NCI-H2227 (cell line): ENCODE data around the gene RCAN3.
"Not testable (repeated sequence)": the region's sequence is repeated elsewhere in the genome, so short reads cannot be mapped to it uniquely, and the experiment has no call there.

Source experiments
- DNase-seq: peaks from one replicate; lab custom pipeline; 2025; ENCODE audit not compliant: unreplicated experiment; lab: John Stamatoyannopoulos, UW

RCAN3 gene

DNA sequence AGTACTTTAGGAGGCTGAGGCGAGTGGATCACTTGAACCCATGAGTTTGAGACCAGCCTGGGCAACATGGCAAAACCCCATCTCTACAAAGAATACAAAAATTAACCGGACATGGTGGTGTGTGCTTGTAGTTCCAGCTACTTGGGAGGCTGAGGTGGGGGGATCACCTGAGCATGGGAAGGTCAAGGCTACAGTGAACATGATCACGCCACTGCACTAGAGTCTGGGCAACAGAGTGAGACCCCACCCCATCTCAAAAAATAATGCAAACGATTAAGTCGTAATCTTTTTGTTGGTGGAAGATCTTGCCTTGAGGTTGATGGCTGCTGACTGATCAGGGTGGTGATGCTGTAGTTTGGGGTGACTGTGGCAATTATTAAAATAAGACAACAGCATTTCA is 6.3 kb downstream of the RCAN3 start:
- no peak for DNase-seq

DNA sequence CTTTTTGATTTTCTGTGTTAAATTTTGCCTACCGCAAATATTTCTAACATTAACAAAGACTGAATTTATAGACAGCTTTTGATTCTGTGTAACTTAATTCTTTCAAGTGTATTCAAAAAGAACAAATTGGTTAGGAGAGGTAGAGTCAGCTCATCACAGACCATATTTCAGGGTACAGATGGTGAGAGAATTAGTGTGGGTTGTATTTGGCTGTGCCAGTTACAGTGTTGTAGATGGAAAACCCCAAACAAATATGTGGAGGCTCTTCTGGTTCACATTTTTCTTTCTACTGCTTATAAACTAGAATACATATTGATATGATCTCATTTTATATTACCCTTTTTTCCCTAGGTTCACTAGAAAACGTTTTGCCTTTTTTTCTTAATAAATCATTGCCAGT is 11.1 kb downstream of the RCAN3 start:
- DNase-seq: no peak

DNA sequence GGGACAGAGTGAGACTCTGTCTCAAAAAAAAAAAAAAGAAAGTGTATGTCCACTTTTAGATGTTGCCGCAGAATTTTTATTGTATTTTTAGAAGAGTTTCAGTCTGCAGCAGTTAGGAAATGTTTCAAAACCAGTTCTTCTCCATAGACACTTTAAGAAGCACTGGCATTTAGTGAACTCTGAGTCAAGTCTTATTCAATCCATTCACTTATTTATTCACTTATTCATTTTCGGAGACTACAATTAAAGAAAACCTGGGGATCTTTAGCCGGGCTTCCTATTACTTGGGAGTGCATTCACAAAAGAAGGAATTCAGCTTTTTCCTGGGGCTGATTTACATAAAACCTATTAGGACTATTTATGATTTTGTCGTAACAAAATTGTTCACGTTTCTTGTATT is 12.3 kb downstream of the RCAN3 start:
- no peak for DNase-seq

DNA sequence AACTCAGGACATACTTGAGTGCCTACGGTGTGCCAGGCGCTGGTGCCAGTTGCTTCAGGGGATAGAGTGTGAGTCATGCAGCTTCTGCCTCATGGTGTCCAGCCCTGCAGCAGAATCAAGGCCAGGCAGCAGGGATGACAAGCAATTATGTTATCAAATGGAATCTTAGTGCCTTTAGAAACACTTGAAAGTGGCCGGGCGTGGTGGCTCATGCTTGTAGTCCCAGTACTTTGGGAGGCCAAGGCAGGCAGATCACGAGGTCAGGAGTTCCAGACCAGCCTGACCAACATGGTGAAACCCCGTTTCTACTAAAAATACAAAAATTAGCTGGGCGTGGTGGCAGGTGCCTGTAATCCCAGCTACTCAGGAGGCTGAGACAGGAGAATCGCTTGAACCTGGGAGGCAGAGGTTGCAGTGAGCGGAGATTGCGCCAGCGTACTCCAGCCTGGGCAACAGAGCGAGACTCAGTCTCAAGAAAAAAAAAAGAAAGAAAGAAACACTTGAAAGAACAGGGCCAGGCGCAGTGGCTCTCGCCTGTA is 13.1 kb downstream of the RCAN3 start:
- not testable (repeated sequence) for DNase-seq

DNA sequence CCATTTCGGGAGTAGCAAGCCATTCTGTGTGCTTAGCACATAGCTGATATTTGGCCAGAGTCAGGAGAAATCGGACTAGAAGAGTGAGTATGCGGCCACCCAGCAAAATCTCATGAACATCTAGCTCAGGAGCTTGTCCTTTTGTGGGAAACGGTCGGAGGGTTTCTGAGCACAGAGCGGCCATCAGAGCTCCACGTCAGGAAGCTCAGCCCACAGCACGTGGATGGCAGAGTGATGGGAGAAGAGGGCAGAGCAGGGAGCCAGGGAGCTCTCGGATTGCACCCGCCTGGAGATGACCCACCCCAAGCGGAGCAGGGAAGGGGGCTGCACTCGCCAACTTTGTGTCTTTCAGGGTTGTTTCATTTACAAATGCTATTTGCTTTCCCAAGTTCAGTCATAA is 13.9 kb downstream of the RCAN3 start:
- DNase-seq: no peak

DNA sequence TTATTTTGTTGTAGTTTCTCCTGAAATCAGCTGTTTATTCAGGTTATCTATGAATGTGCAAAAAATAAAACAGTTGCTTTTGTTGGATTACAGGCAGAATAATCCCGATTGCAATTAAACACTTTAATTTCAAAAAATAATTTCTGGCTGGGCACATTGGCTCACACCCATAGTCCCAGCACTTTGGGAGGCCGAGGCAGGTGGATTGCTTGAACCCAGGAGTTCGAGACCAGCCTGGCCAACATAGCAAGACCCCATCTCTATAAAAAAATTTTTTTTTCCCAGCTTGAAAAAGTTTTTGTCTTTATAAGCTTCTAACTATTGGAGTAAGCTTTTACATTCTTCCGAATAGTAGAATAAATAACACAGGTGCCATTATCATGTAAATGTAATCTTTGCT is 15.3 kb downstream of the RCAN3 start:
- no peak for DNase-seq

DNA sequence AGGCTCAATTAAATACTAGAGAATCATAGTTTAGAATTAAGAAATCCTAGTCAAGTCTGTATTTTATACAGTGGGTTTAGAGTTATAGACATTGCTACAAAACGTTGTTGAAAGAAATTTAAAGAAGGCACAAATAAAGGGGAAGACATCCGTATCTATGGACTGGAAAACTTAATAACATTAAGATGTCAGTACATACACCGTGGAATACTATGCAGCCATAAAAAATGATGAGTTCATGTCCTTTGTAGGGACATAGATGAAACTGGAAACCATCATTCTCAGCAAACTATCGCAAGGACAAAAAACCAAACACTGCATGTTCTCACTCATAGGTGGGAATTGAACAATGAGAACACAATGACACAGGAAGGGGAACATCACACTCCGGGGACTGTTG is 17.6 kb downstream of the RCAN3 start:
- not testable (repeated sequence) for DNase-seq

DNA sequence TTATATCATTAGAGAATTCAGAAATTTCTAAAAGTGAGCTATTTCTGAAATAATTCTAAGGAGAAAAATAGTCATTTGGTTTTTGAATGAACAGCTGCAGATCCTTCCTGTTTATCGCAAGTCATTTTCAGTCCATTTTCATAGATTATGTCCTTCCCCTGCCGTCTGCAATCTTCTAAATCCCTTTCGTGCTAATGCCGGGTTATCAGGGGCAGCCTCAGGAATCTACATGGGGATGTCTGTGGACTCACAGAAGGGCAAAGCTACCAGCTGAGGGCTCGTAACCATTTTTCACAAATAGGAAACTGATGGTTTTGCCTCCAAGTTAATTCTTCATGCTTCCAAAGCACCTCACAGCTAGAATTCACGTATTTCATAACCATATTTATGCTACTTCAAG is 23.0 kb downstream of the RCAN3 start:
- no peak for DNase-seq

DNA sequence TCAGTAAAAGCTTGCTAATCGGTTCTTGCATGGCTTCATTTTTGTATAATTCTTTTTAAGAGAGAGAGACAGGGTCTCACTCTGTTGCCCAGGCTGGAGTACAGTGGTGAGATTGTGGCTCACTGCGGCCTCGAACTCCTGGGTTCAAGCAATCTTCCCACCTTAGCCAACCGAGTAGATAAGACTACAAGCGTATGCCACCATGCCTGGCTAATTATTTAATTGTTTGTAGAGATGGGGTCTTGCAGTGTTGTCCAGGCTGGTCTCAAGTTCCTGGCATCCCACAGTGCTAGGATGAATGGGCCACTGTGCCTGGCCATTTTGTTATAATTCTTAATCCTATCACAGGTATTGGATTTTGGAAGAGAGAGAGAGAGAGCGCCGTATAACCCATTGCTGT is 23.4 kb downstream of the RCAN3 start:
- no peak for DNase-seq

DNA sequence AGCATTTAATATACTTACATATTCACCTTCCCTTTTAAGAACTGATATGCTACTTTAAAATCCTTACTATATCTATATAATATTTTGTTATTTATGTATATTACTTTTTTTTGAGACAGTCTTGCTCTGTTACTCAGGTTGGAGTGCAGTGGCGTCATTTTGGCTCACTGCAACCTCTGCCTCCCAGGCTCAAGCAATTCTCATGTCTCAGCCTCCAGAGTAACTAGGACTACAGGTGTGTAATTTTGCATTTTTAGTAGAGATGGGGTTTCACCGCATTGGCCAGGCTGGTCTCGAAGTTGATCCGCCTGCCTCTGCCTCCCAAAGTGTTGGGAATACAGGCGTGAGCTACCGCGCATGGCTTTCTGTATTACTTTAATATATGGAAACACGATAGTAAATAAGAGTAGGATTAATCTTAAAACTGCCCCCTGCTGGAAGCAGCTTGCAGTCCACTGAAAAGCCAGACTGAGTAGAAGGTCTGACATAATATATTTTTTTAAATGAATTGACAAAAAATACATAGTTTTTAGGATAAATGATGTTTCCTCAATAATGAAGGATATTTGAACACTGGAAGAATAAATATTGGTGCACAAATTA is 24.4 kb downstream of the RCAN3 start:
- peak; percentile 21 for DNase-seq

DNA sequence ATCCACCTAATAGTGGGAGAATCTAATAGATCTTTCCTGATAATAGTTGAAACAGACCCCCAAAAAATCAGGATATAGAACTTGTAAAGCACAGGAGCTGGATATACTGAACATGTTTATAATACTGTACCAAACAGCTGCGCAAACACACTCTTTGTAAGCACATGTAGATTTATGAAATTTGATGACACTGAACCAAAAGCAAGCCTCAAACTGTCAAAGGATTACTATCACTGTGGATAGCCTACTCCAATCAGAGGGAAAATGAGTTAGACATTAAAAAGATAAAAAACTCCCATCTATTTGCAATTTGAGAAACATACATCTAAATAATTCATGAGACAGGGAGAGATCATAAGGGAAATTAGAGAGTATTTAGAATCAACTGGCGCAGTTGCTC is 26.1 kb downstream of the RCAN3 start:
- DNase-seq: no peak

DNA sequence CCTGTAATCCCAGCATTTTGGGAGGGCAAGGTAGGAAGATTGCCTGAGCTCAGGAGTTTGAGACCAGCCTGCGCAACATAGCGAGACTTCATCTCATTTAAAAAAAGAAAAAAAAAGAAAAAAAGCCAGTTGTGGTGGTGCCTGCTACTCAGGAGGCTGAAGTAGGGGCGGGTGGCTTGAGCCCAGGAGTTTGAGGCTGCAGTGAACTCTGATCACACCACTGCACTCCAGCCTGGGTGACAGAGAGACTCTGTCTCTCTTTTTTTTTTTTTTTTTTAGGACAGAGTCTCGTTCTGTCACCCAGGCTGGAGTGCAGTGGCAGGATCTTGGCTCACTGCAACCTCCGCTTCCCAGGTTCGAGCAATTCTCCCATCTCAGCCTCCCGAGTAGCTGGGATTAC is 26.7 kb downstream of the RCAN3 start:
- not testable (repeated sequence) for DNase-seq

DNA sequence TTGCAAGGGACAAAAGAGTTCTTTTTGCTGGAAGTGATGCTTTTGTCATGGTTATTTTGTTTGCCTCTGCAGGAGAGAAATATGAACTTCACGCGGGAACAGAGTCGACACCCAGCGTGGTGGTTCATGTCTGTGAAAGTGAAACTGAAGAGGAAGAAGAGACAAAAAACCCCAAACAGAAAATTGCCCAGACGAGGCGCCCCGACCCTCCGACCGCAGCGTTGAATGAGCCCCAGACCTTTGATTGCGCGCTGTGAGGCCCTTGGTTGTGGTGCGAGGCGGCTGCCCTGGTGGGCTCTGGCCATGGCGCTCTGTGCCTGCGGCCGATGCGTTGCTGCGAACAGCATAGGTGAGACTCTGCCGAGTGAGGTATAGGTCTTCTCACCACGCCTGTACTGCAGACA is 32.4 kb downstream of the RCAN3 start:
- DNase-seq: no peak

DNA sequence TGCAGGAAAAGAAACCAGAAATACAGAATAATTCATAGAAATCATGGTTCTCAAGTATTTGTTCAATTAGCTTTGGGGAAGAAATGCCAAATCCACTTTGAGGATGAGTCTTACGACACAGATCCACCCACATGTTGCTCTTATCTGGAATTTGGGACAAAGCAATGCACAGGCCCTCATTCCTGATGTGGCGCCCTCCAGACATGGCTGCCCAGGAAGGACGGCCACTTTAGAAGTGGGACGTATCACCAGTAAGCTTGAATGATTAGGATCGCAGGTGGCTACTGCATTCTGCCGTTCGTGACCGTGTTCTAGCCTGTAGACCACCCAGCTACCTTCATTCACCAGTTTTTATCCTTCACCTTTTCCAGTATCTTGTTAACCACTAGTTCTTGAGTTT is 33.1 kb downstream of the RCAN3 start:
- no peak for DNase-seq

DNA sequence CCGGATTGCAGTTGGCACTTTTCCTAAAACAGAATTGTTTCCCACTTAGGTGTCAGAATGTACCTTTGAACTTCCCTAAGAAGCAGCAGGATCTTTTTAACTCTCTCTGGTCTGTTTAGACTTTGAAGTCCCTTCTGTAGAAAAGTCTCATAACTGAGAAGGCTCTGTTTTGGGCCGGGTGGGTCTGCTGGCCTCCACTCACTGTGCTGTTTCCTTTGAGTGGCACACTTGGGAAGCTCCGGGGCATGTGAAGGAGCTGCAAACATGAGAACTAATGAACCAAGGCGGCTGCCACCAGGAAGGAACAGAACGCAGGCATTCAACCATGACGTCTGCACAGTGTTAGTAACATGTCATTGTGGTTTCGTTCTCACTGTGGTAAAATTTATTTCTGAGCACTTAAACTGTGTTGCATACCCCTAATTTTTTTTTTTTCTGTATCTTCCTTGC is 33.8 kb downstream of the RCAN3 start:
- DNase-seq: no peak

DNA sequence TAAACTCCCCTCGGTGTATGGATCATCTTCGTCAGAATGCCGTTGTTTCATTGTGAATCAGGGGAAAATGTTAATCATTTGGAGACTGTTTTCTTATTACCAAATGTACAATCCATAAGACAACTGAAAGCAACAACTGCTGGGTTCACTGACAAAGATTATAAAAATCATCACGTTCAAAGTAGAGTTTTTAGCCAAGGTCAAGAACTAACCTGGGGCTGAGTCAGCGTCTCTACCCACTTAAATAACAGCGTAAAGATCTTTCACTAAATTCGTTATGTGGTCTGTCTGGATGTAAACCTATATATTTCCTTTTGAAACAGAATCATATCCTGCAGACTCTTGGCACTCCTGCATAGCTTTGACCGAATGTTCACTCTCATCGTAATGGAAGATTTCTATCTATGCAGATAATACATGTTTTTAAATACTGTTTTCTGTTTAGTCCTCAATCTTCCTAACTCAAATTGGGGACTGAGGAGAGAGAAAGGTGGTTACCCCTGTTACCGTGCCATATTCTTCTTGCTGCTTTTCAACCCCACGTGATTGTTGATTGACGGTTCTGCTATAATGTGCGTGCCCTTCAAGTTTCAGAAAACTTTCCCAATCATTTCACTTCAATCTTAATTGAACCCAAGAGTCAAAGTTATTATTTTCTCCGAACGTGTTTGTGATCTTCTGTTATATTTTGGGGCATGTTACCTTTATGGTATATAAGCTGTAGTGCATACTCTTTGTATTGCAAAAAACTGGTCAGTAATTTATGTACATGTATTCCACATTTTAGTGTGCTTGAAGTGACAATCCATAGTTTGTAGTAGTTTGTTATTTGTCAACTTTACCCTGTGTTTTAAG is 37.6 kb downstream of the RCAN3 start:
- DNase-seq: no peak

DNA sequence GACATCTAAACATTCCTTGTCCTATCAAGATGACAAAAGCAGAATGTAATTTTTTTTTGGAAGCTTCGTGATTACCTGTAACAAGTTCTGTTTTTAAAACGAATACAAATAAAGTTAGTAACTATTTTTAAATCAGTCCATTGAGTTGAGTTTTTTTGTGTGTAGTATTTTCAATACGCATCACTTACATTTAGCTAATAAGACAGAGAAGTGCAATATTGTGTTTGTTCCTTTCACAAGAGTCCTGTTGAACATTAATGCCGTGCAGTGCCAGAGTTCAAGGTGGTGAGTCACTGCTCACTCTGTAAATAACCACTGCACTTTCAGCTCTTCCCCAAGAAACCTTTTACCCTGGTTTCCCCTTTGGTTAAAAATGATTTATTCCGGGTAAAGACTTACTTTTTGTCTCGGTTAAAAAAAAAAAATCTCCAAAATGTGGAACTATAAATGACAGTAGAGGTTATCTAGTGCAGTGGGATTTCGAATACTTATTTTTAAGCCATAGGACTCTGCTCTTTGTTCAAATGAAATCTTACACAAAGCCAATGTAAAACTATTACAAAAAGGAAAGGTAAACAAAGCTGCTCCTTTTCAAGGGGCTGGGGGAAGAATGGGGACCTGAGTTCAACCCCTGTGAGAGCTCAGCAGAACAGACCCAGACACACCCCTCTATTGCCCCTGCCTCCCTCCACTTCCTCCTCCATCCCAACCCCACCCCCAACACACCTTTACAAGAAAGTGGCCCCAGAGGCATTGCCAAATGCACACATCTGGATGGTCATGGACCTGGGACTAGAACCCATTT is 38.5 kb downstream of the RCAN3 start:
- DNase-seq: no peak

DNA sequence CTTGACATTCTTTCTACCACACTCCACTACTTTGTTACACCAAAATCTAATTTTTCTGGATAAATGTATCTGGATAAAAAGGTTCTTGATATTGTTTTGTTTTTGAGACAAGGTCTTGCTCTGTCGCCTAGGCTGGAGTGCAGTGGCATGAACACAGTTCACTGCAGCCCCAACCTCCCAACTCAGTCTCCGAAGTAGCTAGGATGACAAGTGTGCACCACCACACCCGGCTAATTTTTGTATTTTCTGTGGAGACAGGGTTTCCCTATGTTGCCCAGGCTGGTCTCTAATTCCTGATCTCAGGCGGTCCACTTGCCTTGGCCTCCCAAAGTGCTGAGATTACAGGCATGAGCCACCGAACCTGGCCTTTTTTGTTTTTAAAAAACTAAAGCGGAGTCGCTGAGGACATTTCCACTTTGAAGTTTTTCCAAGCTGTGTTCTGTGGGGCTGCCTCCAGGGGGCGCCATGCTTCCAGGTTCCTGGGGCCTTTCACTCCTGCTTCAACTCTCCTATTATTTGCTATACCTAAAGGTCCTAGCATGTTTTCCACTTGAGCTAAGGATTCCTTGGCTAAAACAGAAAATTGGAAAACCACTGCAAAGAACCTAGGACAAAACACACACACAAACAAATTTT is 39.2 kb downstream of the RCAN3 start:
- DNase-seq: no peak

DNA sequence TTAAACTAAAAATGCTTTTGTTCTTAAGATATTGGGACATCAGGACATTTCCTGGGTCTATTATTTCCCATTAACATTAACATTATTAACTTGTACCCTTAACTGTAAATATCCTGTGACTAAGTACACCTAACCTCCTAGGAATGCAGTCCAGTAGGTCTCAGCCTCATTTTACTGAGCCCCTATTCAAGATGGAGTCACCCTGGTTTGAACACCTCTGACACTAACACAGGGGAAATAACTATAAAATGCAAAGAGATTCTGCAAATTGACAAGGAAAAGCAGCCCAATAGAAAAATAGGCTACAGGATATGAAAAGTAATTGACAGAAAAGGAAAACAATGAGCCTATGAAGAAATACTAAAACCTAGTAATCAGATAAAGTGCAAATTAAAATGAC is 41.6 kb downstream of the RCAN3 start:
- no peak for DNase-seq

DNA sequence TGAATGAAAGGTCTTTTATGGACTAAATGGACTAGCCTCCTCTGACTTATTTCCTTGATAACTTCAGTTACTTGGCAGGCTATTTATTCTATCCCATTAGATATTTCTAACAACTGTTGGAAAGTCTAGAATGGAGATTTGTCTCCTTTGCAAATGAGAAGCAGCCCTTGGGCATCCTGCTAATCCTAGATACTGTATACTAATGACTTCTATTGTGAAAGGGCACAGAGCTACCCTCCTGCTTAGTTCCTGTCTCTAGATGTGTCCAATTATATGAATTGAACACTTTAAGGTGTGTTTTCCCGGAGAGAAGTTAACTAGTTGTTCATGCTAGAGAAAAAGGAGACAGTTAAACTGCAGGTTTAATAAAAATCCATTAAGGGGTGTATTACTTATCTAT is 43.0 kb downstream of the RCAN3 start:
- DNase-seq: no peak

DNA sequence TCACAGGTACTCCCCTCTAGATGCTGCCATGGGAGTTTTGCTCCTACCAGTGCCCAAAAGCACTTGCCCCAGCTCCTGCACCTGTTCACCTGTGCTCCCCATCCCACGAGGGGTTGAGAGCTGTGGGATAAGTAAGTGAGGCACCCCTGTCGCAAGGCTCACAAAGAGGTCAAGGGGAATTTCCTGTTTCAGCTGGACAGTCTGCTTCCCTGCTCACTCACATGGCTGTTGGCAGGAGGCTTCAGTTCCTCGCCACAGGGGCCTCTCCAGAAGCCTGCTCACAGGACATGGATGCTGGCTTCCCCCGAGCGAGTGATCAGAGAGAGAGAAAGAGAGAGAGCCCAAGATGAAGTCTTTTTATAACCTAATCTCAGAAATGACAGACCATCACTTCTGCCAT is 44.6 kb downstream of the RCAN3 start:
- DNase-seq: no peak
